HG02678 (cell line): ENCODE measurements around the gene TMEM126A.
A peak's percentile ranks its signal among the peaks of the same experiment; 100 is the strongest.
"Not testable (repeated sequence)": the region's sequence is repeated elsewhere in the genome, so short reads cannot be mapped to it uniquely, and the experiment has no call there.

Source experiments
- ATAC-seq: cut with Tn5 transposase; IDR thresholded peaks from one replicate; pipeline ENCODE4 v1.9.1; 2021; ENCODE audit warnings: mild to moderate bottlenecking, moderate library complexity; ENCODE audit not compliant: unreplicated experiment

The TMEM126A gene

GRCh38 chr11:85656777-85657176 is 9.0 kb downstream of the TMEM126A start:
- no peak for ATAC-seq

- ATAC-seq, result no peak
Observed at GRCh38 chr11:85658180-85658579, 10.4 kb downstream of the TMEM126A start.

- no peak for ATAC-seq
Observed at GRCh38 chr11:85661972-85662664, 14.4 kb downstream of the TMEM126A start.

GRCh38 chr11:85663080-85663752 is 15.4 kb downstream of the TMEM126A start:
- ATAC-seq, result no peak

- peak; percentile 69 for ATAC-seq
Observed at GRCh38 chr11:85663753-85664614, 16.2 kb downstream of the TMEM126A start.

- peak; percentile 90 for ATAC-seq
Observed at GRCh38 chr11:85664615-85665481, 17.1 kb downstream of the TMEM126A start, which contains the start of gene CREBZF. TSS of gene CREBZF (minus strand) at chr11:85665129. CDS start at chr11:85664875, 254 bp downstream.

GRCh38 chr11:85665733-85666132 is 18.0 kb downstream of the TMEM126A start:
- ATAC-seq, result no peak

- no peak for ATAC-seq
Observed at GRCh38 chr11:85666687-85667086, 18.9 kb downstream of the TMEM126A start.

- no peak for ATAC-seq
Observed at GRCh38 chr11:85668157-85668556, 20.4 kb downstream of the TMEM126A start.

GRCh38 chr11:85670949-85671663 is 23.3 kb downstream of the TMEM126A start:
- not testable (repeated sequence) for ATAC-seq

GRCh38 chr11:85672105-85672902 is 24.5 kb downstream of the TMEM126A start:
- ATAC-seq, result no peak

GRCh38 chr11:85673393-85673792 is 25.6 kb downstream of the TMEM126A start:
- no peak for ATAC-seq

- ATAC-seq, result no peak
Observed at GRCh38 chr11:85679576-85679975, 31.8 kb downstream of the TMEM126A start.

GRCh38 chr11:85680897-85681296 is 33.1 kb downstream of the TMEM126A start:
- no peak for ATAC-seq

GRCh38 chr11:85682330-85683305 is 34.9 kb downstream of the TMEM126A start:
- ATAC-seq, result peak; percentile 93

- ATAC-seq, result no peak
Observed at GRCh38 chr11:85685125-85685819, 37.5 kb downstream of the TMEM126A start.

GRCh38 chr11:85685820-85686459 is 38.2 kb downstream of the TMEM126A start, which contains the start of gene CCDC89:
TSS of gene CCDC89 (minus strand) at chr11:85686195. CDS start at chr11:85686130, 65 bp downstream.
- ATAC-seq, result no peak
